Measurements from ENCODE around the gene ERICH2.

DNA sequence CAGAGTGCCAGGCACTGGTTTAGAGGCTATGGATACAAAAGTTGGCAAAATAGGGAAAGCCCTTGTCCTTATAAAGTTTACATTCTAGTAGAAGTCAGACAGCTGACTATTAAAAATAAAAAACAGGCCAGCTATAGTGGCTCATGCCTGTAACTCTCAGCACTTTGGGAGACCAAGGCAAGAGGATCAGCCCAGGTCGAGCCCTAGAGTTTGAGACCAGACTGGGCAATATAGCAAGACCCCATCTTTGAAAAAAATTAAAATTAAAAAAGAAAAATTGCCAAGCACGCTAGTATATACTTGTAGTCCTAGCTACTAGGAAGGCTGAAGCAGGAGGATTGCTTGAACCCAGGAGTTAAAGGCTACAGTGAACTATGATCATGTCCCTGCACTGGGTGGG, 12.5 kb downstream of the ERICH2 start:
- TF ChIP-seq, protein P1, sequence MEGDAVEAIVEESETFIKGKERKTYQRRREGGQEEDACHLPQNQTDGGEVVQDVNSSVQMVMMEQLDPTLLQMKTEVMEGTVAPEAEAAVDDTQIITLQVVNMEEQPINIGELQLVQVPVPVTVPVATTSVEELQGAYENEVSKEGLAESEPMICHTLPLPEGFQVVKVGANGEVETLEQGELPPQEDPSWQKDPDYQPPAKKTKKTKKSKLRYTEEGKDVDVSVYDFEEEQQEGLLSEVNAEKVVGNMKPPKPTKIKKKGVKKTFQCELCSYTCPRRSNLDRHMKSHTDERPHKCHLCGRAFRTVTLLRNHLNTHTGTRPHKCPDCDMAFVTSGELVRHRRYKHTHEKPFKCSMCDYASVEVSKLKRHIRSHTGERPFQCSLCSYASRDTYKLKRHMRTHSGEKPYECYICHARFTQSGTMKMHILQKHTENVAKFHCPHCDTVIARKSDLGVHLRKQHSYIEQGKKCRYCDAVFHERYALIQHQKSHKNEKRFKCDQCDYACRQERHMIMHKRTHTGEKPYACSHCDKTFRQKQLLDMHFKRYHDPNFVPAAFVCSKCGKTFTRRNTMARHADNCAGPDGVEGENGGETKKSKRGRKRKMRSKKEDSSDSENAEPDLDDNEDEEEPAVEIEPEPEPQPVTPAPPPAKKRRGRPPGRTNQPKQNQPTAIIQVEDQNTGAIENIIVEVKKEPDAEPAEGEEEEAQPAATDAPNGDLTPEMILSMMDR (IDR thresholded peaks at IDR 0.05): no peak
- TF ChIP-seq POLR2A (IDR thresholded peaks at IDR 0.05): no peak

Measured in Peyer's patch (tissue), 4 donors.